ENCODE results near the gene ADAMTS13. TPM values are rescaled to one million over a fixed set of nuclear protein-coding genes. Genes with fewer than 3 reads are reported as not detected.
A peak's percentile ranks its signal among the peaks of the same experiment; 100 is the strongest.

Gene ADAMTS13
- total RNA-seq, 1 donor from 2014 or later, result 9.1 TPM

DNA sequence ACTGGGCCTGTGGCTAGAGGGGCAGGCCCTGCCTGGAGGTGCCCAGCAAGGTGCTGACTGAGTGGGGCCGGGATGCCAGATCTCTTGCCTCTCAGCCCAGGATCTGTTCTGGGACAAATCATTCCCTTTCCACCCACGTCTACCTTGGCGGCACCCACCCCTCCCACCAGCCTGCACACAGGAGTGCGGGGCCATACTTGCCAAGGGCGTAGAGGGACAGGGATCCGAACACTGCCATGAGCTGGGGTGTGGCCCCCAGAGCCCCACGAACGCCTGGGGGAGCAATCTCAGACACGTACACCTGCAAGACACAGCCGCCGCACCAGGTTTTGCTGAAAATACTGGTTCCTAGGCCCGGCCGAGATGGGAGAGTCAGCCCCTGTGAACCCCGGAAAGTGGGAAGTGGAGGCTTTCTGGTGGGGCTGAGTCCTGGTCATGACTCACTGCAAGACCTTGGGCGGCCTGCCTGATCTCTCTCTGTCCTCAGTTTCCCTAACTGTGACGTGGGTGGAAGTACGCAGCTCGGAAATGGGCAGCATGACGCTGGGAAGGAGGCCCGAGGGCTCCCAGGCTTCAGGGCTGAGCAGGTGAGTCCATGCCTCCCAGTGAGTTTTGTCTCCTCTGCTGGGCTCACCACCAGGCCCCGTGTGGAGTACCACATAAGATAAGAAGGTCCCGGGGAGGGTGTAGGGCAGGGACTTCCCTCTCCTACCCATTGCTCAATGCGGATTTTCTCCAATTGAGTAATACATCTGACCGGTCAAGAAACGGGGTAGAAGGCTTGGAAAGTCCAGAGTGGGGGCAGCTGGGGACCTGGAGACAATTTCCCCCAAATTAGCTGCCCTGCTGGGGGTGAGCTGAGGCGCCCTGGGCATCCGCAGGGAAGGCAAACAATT, 54.1 kb downstream of the ADAMTS13 start:
- peaks cover 4% of the 10 kb centered on the region for H3K27me3 Mint-ChIP-seq (ENCODE audit: unreplicated experiment)
- H3K4me1 Mint-ChIP-seq (ENCODE audit: unreplicated experiment), result no peaks in the 10 kb centered on the region
- DNase-seq (ENCODE audit: low spot score), result no peak
- peaks cover 3% of the 10 kb centered on the region for H3K36me3 Mint-ChIP-seq (ENCODE audit: low read depth, unreplicated experiment)
- no peak overlapping the region for H3K27ac Mint-ChIP-seq (ENCODE audit: unreplicated experiment)
- no peaks in the 10 kb centered on the region for H3K9me3 Mint-ChIP-seq (ENCODE audit: unreplicated experiment)
- TF ChIP-seq, protein P1, sequence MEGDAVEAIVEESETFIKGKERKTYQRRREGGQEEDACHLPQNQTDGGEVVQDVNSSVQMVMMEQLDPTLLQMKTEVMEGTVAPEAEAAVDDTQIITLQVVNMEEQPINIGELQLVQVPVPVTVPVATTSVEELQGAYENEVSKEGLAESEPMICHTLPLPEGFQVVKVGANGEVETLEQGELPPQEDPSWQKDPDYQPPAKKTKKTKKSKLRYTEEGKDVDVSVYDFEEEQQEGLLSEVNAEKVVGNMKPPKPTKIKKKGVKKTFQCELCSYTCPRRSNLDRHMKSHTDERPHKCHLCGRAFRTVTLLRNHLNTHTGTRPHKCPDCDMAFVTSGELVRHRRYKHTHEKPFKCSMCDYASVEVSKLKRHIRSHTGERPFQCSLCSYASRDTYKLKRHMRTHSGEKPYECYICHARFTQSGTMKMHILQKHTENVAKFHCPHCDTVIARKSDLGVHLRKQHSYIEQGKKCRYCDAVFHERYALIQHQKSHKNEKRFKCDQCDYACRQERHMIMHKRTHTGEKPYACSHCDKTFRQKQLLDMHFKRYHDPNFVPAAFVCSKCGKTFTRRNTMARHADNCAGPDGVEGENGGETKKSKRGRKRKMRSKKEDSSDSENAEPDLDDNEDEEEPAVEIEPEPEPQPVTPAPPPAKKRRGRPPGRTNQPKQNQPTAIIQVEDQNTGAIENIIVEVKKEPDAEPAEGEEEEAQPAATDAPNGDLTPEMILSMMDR (IDR thresholded peaks at IDR 0.05; ENCODE audit: unreplicated experiment), result no peak
- no peak overlapping the region for H3K4me3 Mint-ChIP-seq (ENCODE audit: unreplicated experiment)

DNA sequence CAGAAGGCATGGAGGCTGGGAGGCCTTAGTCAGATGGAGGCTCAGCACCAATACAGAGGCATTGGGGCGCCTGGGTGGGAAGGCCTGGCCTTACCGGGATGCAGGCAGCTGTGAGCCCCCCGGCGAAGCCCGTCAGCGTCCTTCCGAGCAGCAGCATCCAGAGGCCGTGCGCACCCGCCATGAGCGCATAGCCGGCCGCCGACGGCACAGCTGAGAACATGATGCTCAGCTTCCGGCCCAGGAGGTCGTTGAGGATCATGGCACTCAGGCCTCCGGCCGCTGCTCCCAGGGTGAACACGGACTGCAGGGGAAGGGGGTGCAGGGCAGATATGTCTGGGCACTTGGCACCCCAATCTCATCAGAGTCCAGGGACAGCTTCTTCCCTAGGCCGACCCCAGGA, 54.8 kb downstream of the ADAMTS13 start:
- Mint-ChIP-seq H3K27me3 (ENCODE audit: unreplicated experiment) (peaks cover 3% of the 10 kb centered on the region), H3K9me3 (ENCODE audit: unreplicated experiment) (no peaks in the 10 kb centered on the region), H3K4me1 (ENCODE audit: unreplicated experiment) (no peaks in the 10 kb centered on the region), H3K4me3 (ENCODE audit: unreplicated experiment) (no peak overlapping the region), H3K36me3 (ENCODE audit: low read depth, unreplicated experiment) (peaks cover 3% of the 10 kb centered on the region), H3K27ac (ENCODE audit: unreplicated experiment) (no peak overlapping the region)
- no peak for DNase-seq (ENCODE audit: low spot score)
- TF ChIP-seq, protein P1 (IDR thresholded peaks at IDR 0.05; ENCODE audit: unreplicated experiment), result no peak

DNA sequence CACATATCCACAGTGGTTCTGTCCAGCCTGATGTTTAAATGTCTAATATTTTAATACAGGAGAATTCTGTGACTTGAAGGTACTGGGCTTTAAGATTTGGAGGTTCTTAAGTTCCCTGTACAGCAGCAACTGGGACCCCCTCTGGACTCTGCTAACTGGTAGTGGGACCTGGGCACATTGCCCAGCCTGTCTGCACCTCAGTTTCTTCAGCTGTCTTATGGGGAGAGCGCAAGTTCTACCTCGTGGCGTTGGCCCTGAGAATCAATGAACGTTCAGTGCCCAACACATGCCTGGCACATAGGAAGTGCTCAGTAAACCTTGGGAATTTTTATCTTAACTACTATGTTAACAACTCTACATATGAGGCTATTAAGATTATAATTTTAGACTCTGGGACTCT, 55.3 kb downstream of the ADAMTS13 start:
- Mint-ChIP-seq H3K36me3 (ENCODE audit: low read depth, unreplicated experiment) (peaks cover 3% of the 10 kb centered on the region), H3K27ac (ENCODE audit: unreplicated experiment) (no peak overlapping the region), H3K4me1 (ENCODE audit: unreplicated experiment) (no peaks in the 10 kb centered on the region), H3K27me3 (ENCODE audit: unreplicated experiment) (peaks cover 5% of the 10 kb centered on the region), H3K4me3 (ENCODE audit: unreplicated experiment) (peak overlapping the region; percentile 76), H3K9me3 (ENCODE audit: unreplicated experiment) (no peaks in the 10 kb centered on the region)
- DNase-seq (ENCODE audit: low spot score), result no peak
- TF ChIP-seq, protein P1 (IDR thresholded peaks at IDR 0.05; ENCODE audit: unreplicated experiment), result no peak

DNA sequence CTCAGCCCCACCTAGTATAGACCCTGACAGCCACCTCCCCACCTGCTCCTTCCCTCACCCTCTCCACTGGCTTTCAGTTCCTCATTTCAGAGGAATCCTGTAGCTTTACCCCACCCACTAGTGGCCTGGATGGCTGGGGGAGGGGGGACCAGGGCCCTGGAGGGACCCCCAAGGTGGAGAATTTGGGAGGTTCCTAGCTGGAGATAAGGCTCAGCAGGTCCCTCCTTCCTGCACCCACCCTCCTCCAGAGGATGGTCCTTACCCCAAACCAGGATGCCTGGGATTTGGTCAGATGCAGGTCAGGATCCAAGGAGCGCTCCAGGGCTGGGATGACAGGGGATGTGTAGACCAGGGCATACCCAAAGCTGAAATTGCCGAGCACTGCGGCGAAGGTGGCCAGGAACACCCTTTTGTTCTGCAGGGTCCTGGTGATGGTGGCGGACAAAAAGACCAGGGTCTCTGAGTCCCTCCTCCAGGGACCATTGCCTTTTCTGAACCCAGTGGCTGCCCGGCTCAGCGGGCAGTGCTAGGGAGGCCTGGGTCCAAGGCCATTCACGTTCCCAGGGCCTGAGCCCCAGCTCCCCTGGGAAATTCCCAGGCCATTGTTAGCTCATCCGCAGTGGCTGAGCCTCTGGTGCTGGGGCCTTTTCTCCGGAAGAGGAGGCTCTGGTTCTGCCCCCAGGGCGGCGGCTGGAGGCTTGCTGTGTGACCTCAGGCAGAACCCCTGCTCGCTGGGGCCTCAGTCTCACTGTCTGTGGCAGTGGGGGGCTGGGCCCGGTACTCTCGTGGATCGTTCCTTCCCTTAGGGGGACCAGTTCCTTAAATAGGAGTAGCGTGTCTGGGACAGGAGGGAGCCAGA, 56.1 kb downstream of the ADAMTS13 start:
- Mint-ChIP-seq H3K9me3 (ENCODE audit: unreplicated experiment) (no peaks in the 10 kb centered on the region), H3K4me1 (ENCODE audit: unreplicated experiment) (no peaks in the 10 kb centered on the region)

More for the DNA sequence above, 56.1 kb downstream of the ADAMTS13 start:
- TF ChIP-seq, protein P1 (IDR thresholded peaks at IDR 0.05; ENCODE audit: unreplicated experiment), result no peak
- no peak overlapping the region for H3K27ac Mint-ChIP-seq (ENCODE audit: unreplicated experiment)
- H3K27me3 Mint-ChIP-seq (ENCODE audit: unreplicated experiment), result peaks cover 5% of the 10 kb centered on the region
- H3K4me3 Mint-ChIP-seq (ENCODE audit: unreplicated experiment), result peak overlapping the region; percentile 79
- peaks cover 3% of the 10 kb centered on the region for H3K36me3 Mint-ChIP-seq (ENCODE audit: low read depth, unreplicated experiment)
- peak; percentile 36 for DNase-seq (ENCODE audit: low spot score)

Data from endothelial cell (in vitro differentiated cells).